Measurements from ENCODE around the gene MRFAP1L1. TPM values are rescaled to one million over a fixed set of nuclear protein-coding genes. Genes with fewer than 3 reads are reported as not detected.

MRFAP1L1 gene
- total RNA-seq, 4 donors from 2014 or later = 38.2 to 54.2 (median 44.6) TPM

- TF ChIP-seq, protein P1, sequence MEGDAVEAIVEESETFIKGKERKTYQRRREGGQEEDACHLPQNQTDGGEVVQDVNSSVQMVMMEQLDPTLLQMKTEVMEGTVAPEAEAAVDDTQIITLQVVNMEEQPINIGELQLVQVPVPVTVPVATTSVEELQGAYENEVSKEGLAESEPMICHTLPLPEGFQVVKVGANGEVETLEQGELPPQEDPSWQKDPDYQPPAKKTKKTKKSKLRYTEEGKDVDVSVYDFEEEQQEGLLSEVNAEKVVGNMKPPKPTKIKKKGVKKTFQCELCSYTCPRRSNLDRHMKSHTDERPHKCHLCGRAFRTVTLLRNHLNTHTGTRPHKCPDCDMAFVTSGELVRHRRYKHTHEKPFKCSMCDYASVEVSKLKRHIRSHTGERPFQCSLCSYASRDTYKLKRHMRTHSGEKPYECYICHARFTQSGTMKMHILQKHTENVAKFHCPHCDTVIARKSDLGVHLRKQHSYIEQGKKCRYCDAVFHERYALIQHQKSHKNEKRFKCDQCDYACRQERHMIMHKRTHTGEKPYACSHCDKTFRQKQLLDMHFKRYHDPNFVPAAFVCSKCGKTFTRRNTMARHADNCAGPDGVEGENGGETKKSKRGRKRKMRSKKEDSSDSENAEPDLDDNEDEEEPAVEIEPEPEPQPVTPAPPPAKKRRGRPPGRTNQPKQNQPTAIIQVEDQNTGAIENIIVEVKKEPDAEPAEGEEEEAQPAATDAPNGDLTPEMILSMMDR (IDR thresholded peaks at IDR 0.05; ENCODE audit: low read depth) = no peak
These were observed 49.8 kb downstream of the MRFAP1L1 start for GRCh38 chr4:6659897-6660296.

DNA sequence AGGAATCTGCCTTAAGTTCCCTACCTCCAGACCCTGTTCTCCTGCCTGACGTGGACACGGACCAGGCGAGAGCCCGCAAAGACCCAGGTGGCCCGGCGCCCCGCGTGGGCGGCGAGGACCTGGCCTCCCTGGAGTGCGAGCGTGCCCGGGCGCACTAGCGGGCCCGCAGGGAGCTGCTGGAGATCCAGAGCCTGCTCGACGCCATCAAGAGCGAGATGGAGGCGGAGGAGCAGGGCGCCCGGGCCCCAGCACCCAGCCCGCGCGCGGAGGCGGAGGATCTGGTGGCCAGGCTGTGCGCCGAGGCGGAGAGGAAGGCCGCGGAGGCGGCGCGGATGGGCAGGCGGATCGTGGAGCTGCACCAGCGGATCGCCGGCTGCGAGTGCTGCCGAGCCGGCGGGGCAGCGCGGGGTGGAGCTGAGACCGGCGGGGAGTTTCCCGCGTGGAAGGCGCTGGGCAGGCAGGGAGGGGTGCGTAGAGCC, 51.0 kb downstream of the MRFAP1L1 start:
- TF ChIP-seq, protein P1 (IDR thresholded peaks at IDR 0.05; ENCODE audit: low read depth) = no peak

DNA sequence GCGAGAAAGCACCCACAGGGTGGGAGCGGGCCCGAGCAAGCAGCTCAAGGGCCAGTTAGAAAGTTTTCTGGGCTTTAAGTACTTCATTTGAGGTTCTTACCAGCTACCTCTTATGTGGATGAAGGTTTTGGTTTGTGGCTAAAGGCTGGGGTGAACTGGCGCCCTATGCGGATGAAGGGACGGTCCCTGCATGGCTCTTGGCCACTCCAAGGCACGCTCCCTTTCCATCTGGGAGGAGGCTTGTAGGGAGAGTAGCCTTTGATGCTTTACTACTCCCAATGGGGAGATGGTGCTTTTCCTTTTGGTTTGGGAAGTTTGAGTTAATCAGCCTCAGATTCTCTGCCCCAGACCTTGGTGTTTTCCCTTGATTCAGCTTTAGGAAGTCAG, 51.5 kb downstream of the MRFAP1L1 start:
- TF ChIP-seq, protein P1 (IDR thresholded peaks at IDR 0.05; ENCODE audit: low read depth) = no peak

Other genes starting within 250 kb of the MRFAP1L1 start
- gene PPP2R2C, start 237.3 kb downstream of the MRFAP1L1 start, total RNA-seq = 1 to 10 TPM in 1 of 4 donors, under 1 TPM in 2, not detected in 1; 0.17 to 2.0 (median 0.49) TPM
- 10 to 100 TPM; 26.6 to 55.5 (median 31.7) TPM for gene MAN2B2, start 134.7 kb downstream of the MRFAP1L1 start, total RNA-seq
- gene MRFAP1, start 69.2 kb downstream of the MRFAP1L1 start, total RNA-seq = 100 to 1,000 TPM; 142 to 179 (median 163) TPM
- gene S100P, start 16.0 kb downstream of the MRFAP1L1 start, total RNA-seq = 1 to 10 TPM in 1 of 4 donors, not detected in 3; 3.4 TPM
- gene BLOC1S4, start 6.3 kb upstream of the MRFAP1L1 start, total RNA-seq = 10 to 100 TPM in 3 of 4 donors, 1 to 10 TPM in 1; 6.4 to 15.3 (median 13.1) TPM
- 10 to 100 TPM; 24.3 to 36.5 (median 31.0) TPM for gene KIAA0232, start 72.9 kb upstream of the MRFAP1L1 start, total RNA-seq
- gene TBC1D14, start 200.0 kb upstream of the MRFAP1L1 start, total RNA-seq = 10 to 100 TPM; 39.0 to 48.4 (median 43.7) TPM

All from subcutaneous adipose tissue (tissue), 4 donors.